Small intestine (tissue), 7 donors: ENCODE measurements around the gene MYCL. TPM values are rescaled to one million over a fixed set of nuclear protein-coding genes. Genes with fewer than 3 reads are reported as not detected.
A peak's percentile ranks its signal among the peaks of the same experiment; 100 is the strongest.

Experiments
- DNase-seq, 2 donors: peaks; one replicate each; pipeline versions ENCODE4 v3.0.0 to v3.0.0-alpha.2; 2013
- FAIRE-seq: peaks from 2 replicates; lab custom pipeline; 2012; peaks lifted over from hg19 to GRCh38; lab: Jason Lieb, UNC
- H3K27ac ChIP-seq, 3 donors: one replicate each; pipeline ENCODE4 v1.5.1; 2013; ENCODE audit warnings: low read length in 2 of 3, mild to moderate bottlenecking in 2 of 3, control low read depth in 1 of 3, inconsistent platforms in 1 of 3, low read depth in 1 of 3, moderate library complexity in 1 of 3
- H3K27me3 ChIP-seq, 3 donors: one replicate each; pipeline ENCODE4 v1.6.1; 2013; ENCODE audit warnings: low read length in 3 of 3, inconsistent platforms in 1 of 3; ENCODE audit not compliant: control insufficient read depth in 3 of 3, insufficient read depth in 3 of 3
- H3K36me3 ChIP-seq, 3 donors: one replicate each; pipeline ENCODE4 v1.6.1; 2013; ENCODE audit warnings: low read length in 3 of 3, inconsistent platforms in 1 of 3, low read depth in 1 of 3, mild to moderate bottlenecking in 1 of 3, moderate library complexity in 1 of 3; ENCODE audit not compliant: control insufficient read depth in 3 of 3, insufficient read depth in 2 of 3
- H3K4me1 ChIP-seq, 3 donors: one replicate each; pipeline ENCODE4 v1.6.1; 2013; ENCODE audit warnings: low read length in 2 of 3, inconsistent platforms in 1 of 3, low read depth in 1 of 3, mild to moderate bottlenecking in 1 of 3, moderate library complexity in 1 of 3; ENCODE audit not compliant: control insufficient read depth in 3 of 3, insufficient read depth in 2 of 3
- H3K4me3 ChIP-seq, 3 donors: one replicate each; pipeline ENCODE4 v1.5.1; 2013; ENCODE audit warnings: low read length in 3 of 3, control low read depth in 1 of 3, inconsistent platforms in 1 of 3, low read depth in 1 of 3, mild to moderate bottlenecking in 1 of 3, moderate library complexity in 1 of 3
- H3K9me3 ChIP-seq, 2 donors: one replicate each; pipeline ENCODE4 v1.6.1; 2013; ENCODE audit warnings: low read depth in 1 of 2, low read length in 1 of 2; ENCODE audit not compliant: control insufficient read depth in 2 of 2, insufficient read depth in 1 of 2
- WGBS, 3 donors: extraction: QIAGEN DNeasy Blood & Tissue Kit; methylation state at CpG; one replicate each; pipeline ENCODE4 v1.1.7; 2013; 5-methylcytosine and 5-hydroxymethylcytosine counted together
- polyA plus RNA-seq, 4 donors: library from polyadenylated mRNA; stranded (reverse) in 3 of 4; unstranded in 1 of 4; fragments of 200-250 nt in 3 of 4; fragments of 120-200 nt in 1 of 4; gene quantifications; one replicate each; pipeline versions ENCODE4 v1.2.1 to v1.2.3, GENCODE V29; 2013
- donor health status: healthy with polysubstance abuse.
- donor health status: control.
- donor health status: control.
- donor health status: Bipolar disorder and iron deficiency.
- donor health status: healthy.

Gene MYCL
- polyA plus RNA-seq, 4 donors = 3.5 to 9.0 (median 6.1) TPM

DNA sequence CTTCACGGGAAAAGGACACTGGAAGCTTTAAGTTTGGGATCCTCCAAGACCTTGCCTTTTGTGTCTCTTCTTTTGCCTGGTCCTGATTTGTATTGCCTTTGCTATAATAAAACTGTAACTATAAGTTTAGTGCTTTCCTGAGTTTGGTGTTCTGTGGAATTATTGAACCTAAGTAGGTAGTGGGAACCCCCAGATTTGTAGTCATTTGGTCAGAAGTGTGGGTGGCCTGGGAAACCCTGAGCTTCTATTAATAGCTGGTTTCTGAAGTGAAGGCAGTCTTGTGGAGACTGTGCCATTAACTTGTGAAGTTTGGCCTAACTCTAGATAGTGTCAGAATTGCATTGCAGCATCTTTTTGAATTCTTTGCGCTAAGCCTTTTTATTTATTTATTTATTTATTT lies 6.8 kb upstream of the MYCL start:
- no peaks in the 10 kb centered on the region for H3K4me1 ChIP-seq
- no peak overlapping the region for H3K4me3 ChIP-seq
- peaks cover 0 to 10% of the 10 kb centered on the region in 2 donors for H3K9me3 ChIP-seq
- no peaks in the 10 kb centered on the region for H3K36me3 ChIP-seq
- WGBS, 3 donors = 93 to 94% (median 94%) methylated on average over 2 of the region's 2 CpGs
- no peak overlapping the region for H3K27ac ChIP-seq
- DNase-seq (no peak), FAIRE-seq (no peak)
- peaks cover 0 to 2% (median 1%) of the 10 kb centered on the region in 3 donors for H3K27me3 ChIP-seq

DNA sequence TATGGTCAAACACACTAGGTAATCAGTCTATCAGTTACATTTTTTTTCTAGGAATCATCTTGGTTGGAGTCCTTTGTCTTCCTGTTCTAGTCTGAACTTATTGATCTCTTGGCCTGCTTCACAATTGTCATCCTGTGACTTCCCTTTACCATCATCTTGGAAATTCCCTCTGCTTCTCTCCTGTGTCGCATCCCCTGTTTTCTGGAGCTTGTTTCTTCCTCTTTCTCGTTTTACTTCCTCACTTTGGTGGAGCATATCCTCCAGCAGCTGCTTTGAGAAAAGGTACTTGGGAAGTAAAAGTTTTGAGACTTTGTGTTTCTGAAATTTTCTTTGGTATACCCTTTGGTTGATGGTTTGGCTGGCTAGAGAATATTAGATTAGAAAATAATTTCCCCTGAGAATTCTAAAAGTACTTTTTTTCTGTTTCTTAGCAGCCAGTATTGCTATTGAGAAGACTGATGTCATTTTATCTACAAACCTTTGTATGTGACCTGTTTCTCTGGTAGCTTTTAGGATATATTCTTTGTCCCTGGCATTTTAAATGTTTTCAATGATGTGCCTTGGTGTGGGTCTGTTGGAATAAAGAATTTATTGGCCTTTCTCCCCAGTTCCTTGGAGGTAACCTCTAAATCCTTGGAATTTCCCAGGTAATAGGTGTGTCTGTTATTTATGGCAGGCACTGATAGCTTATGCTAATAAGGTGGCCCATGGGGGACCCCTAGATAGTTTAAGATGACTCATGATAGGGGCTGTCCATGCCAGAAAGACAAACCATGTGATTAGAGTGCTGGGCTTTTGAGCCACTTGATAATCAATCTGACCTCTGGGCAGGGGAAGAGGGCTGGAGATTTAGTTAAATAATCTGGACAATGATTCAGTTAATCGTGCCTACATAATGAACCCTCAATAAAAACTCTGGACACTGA lies 6.1 kb upstream of the MYCL start:
- Histone ChIP-seq H3K4me3 (no peak overlapping the region), H3K27ac (no peak overlapping the region)
- no peak for FAIRE-seq

DNA sequence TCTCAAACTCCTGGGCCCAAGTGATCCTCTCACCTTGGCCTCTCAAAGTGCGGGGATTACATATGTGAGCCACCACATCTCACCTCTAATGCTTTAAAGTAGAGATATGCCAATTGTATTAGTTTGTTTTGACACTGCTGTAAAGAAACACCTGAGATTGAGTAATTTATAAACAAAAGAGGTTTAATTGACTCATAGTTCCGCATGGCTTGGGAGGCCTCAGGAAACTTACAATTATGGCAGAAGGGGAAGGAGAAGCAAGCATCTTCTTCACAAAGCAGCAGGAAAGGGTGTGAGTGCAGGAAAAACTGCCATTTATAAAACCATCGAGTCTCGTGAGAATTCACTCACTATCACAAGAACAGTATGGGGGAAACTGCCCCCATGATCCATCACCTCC lies 3.5 kb upstream of the MYCL start:
- WGBS, 3 donors = 78 to 90% (median 88%) methylated on average over 4 of the region's 4 CpGs
- H3K9me3 ChIP-seq = peaks cover 0 to 10% of the 10 kb centered on the region in 2 donors
- H3K27me3 ChIP-seq = peaks cover 0 to 16% (median 6%) of the 10 kb centered on the region in 3 donors
- no peak for FAIRE-seq
- H3K4me3 ChIP-seq = no peak overlapping the region
- H3K36me3 ChIP-seq = no peaks in the 10 kb centered on the region
- H3K4me1 ChIP-seq = peaks cover 0 to 6% (median 3%) of the 10 kb centered on the region in 3 donors
- H3K27ac ChIP-seq = no peak overlapping the region
- no peak for DNase-seq

More for the DNA sequence above, 6.1 kb upstream of the MYCL start:
- Histone ChIP-seq H3K27me3 (peaks cover 0 to 9% (median 6%) of the 10 kb centered on the region in 3 donors), H3K9me3 (peaks cover 0 to 10% of the 10 kb centered on the region in 2 donors), H3K4me1 (no peaks in the 10 kb centered on the region), H3K36me3 (no peaks in the 10 kb centered on the region)
- DNase-seq = no peak
- WGBS, 3 donors = 68 to 82% (median 82%) methylated on average over 3 of the region's 3 CpGs

DNA sequence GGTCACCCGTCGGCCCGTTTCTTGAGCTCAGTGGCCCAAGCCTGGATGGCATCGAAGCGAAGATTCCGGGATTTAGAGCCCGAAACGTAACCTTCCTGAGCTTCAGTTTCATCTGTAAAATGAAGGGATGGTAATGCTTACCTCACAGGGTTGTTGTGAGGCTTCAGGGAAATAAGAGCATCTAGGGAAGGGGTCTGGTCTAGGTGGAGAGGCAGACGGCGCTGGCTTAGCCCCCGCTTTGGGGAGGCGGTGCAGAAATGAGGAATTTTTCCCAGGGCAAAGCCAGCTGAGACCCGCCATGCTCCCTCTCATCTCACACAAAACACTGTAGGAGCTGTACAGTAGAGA lies 717 bp upstream of the MYCL start:
- 6 to 7% (median 6%) methylated on average over 13 of the region's 13 CpGs for WGBS, 3 donors
- peak overlapping the region in 1 of 3 donors; percentile 92 for H3K27ac ChIP-seq
- DNase-seq = no peak

DNA sequence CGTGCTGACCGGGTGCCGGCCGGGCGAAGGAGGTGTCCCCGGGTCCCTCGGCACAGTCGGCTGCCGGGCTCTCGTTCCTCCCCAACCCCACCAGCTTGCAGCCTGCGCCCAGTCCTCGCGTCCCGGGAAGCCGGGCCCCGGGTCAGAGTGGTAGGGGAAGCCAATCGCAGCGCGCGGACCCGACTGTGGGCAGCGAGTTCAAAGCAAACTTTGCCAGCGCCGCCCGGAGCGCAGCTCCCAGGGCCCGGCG lies 328 bp downstream of the MYCL start:
- Histone ChIP-seq H3K4me1 (peaks cover 0 to 19% (median 3%) of the 10 kb centered on the region in 3 donors), H3K36me3 (peaks cover 0 to 7% (median 0%) of the 10 kb centered on the region in 3 donors), H3K9me3 (no peaks in the 10 kb centered on the region), H3K27me3 (peaks cover 0 to 18% (median 6%) of the 10 kb centered on the region in 3 donors), H3K27ac (peak overlapping the region; percentile 50 to 75 (median 73)), H3K4me3 (peak overlapping the region; percentile 44 to 79 (median 73))
- peak in 1 of 2 donors; percentile 56 for DNase-seq
- 0% methylated on average over 17 to 28 of the region's 28 CpGs for WGBS, 3 donors
- no peak for FAIRE-seq

More for the DNA sequence above, 717 bp upstream of the MYCL start:
- Histone ChIP-seq H3K36me3 (peaks cover 0 to under 1% (median 0%) of the 10 kb centered on the region in 3 donors), H3K9me3 (peaks cover 0 to under 1% of the 10 kb centered on the region in 2 donors), H3K27me3 (peaks cover 0 to 17% (median 6%) of the 10 kb centered on the region in 3 donors), H3K4me1 (peaks cover 0 to 19% (median 3%) of the 10 kb centered on the region in 3 donors), H3K4me3 (peak overlapping the region in 2 of 3 donors; percentile 64 to 79)
- no peak for FAIRE-seq

DNA sequence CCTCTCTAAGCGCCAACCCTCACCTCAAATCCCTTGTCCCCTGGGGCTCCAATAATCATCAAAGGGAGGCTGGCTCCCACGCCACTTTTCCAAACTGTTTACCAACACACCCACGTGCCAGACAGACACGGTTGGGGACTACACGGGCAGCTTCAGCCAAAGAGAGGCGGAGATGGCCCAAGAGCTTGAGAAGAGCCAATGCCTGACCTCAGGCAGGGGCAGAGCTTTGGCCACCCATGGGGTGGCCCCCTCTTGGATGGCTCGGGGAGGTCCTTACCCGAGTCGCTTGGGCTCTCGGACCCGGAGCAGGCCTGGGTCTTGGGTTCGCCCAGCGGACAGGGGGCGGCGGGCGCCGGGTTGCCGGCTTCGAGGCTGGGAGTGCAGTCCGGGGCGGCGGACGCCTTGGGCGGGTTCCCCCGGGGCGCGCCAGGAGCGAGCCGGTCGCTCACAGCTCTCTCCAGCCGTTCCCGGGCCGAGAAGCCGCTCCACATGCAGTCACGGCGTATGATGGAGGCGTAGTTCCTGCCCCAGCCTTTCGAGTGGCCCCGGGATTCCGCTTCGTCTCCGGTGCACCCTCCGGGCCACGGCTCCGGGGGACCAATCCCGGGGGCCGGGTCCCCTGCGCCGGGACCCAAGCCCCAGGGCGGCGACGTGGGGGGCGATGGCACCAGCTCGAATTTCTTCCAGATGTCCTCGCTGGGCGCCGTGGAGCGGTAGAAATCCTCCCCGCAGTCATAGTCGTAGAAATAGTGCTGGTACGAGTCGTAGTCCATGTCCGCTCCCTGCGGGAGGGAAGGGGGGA lies 854 bp downstream of the MYCL start:
- H3K9me3 ChIP-seq = no peaks in the 10 kb centered on the region
- H3K36me3 ChIP-seq = peaks cover 0 to 7% (median 0%) of the 10 kb centered on the region in 3 donors
- 1 to 5% (median 4%) methylated on average over 21 to 64 of the region's 64 CpGs for WGBS, 3 donors
- peaks cover 0 to 18% (median 6%) of the 10 kb centered on the region in 3 donors for H3K27me3 ChIP-seq
- H3K4me3 ChIP-seq = peak overlapping the region; percentile 44 to 79 (median 73)
- peak; percentile 34 to 55 for DNase-seq
- no peak for FAIRE-seq
- peak overlapping the region; percentile 50 to 75 (median 73) for H3K27ac ChIP-seq
- peaks cover 0 to 19% (median 3%) of the 10 kb centered on the region in 3 donors for H3K4me1 ChIP-seq

DNA sequence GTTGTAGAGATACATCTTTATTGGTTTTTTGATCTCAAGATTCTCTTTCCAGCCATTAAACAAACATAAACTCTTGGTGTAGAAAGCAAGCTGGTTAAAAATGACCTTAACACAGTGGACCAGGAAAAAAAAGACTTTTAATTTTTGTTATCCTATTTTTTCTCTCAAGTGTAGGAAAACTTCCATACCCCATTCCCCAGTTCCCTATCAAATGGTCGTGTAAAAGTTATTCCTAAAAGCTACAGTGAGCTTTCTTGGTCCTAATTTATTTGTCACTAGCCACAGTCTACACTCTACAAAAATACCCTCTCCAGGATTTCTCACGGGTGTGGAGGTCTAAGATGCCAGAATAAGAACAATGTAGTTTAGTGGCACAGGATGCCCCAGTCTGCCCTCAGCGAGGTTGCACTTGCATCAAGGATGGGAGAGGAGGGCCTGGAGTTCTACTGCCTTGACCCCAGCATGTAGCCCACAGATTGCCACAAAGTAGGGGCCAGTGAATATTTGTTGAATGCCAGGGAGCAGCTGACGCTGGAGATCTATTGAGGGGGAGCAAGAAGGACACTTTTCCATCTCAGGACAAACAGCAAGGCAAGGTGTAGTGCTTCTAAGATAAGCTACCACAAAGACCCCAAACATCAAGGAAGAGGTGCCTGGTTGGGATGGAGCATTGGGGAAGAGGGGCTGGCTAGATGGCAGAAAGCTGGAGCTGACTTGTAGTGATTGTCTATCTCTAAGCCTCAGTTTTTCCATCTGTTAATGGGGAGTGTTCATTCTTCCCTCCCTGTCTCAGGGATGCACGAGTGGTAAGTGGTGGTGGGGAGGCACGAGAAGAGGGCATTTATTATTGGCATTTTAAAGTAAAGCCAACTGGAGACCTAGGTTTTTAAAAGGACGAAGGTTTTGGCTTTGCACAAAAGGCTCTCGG lies 1.8 kb downstream of the MYCL start:
- peaks cover 0 to 19% (median 3%) of the 10 kb centered on the region in 3 donors for H3K4me1 ChIP-seq
- H3K4me3 ChIP-seq = peak overlapping the region in 2 of 3 donors; percentile 73 to 79
- FAIRE-seq = no peak
- no peaks in the 10 kb centered on the region for H3K9me3 ChIP-seq
- DNase-seq = no peak
- no peak overlapping the region for H3K27ac ChIP-seq
- H3K27me3 ChIP-seq = peaks cover 0 to 18% (median 4%) of the 10 kb centered on the region in 3 donors
- H3K36me3 ChIP-seq = peaks cover 0 to 7% (median 0%) of the 10 kb centered on the region in 3 donors
- 24 to 67% (median 39%) methylated on average over 8 of the region's 8 CpGs for WGBS, 3 donors
